DMS 273 (cell line): ENCODE results near the gene MVB12A.

ENCODE experiments used
- DNase-seq: peaks from one replicate; lab custom pipeline; 2025; ENCODE audit not compliant: unreplicated experiment; lab: John Stamatoyannopoulos, UW

The MVB12A gene

DNA sequence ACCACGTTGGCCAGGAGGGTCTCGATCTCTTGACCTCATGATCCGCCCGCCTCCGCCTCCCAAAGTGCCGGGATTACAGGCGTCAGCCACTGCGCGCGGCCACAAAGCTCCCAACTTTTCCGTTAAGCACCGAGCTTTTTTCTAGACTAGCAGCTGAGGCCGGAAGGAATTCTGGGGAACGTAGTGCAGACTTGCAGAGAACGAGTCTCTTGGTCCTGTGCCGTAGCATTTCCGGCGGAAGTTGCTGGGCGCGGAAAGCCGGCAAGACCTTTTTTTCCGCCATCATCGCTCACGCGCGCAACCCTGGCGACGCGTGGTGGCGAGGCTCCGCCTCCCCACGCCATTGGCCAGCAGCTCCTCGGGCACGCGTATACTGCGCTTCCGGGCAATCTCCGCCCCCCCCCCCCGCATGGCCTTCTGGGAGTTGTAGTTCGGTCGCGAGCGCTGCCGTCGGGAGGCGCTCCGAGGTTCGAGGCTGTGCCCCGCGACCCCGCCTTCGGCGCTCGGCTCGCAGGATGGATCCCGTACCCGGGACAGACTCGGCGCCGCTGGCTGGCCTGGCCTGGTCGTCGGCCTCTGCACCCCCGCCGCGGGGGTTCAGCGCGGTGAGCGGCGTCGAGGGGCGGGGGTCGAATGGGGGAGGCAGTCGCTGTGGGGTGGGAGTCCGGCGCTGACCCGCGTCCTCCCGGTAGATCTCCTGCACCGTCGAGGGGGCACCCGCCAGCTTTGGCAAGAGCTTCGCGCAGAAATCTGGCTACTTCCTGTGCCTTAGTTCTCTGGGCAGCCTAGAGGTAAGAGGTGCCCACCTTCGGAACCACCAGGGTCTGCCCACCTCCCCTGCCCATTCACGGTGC lies at the start of gene MVB12A:
MVB12A (plus strand) TSS at position 427 of the 854 bp plus-strand sequence; CDS start at position 516, 89 bp downstream.
- peak; percentile 99 for DNase-seq

DNA sequence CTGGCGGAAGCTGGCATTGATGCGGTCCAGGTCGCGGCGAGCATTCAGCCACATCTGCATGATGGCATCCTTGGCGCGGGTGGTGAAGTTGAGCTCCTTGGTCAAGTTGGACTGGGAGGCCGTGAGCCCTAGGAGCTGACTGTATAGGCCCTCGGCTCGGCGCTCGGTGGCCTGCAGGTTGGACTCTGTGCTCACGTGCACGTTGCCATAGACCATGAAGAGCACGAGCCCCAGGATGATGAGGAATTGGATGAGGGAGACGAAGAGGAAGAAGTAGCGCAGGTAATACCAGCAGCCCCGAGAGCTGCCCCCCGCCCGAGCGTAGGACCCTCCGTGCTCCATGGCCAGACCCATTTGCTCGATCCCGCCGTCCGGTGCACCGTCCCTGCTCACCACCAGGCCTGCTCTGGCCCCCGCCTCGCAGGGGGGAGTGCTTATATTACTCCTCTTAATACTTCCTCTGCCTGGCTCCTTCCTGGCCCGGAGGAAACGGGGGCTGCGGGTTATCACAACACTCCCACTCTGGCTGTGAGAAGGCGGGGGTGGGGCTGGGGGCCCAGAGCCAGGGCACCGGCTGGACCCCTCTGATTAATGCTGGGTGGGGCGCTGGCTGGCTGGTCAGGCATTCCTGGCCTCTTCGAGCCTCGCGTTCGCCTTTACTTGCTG lies 42.8 kb upstream of the MVB12A start, which contains the start of gene PLVAP:
PLVAP (minus strand) TSS at position 408 of the 666 bp plus-strand sequence; CDS start at position 354, 54 bp downstream.
- no peak for DNase-seq

DNA sequence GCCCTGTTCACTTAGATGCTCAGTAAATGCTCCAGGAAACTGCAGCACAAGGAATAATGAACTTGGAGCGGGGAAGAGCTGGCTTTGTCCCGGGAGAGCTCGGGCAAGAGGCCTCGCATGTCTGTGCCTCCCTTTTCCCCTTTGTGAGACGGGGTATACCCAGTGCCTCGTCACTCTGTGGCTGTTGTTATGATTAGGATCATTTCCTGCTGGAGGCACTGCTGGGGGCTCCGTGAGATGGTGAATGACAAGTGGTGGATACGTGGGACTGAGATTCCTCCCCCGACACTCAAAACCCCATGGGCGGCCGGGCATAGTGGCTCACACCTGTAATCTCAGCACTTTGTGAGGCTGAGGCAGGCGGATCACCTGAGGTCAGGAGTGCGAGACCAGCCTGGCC lies 41.6 kb upstream of the MVB12A start:
- no peak for DNase-seq

- DNase-seq, result no peak
These were observed 40.6 kb upstream of the MVB12A start for GRCh38 chr19:17379221-17379631.

DNA sequence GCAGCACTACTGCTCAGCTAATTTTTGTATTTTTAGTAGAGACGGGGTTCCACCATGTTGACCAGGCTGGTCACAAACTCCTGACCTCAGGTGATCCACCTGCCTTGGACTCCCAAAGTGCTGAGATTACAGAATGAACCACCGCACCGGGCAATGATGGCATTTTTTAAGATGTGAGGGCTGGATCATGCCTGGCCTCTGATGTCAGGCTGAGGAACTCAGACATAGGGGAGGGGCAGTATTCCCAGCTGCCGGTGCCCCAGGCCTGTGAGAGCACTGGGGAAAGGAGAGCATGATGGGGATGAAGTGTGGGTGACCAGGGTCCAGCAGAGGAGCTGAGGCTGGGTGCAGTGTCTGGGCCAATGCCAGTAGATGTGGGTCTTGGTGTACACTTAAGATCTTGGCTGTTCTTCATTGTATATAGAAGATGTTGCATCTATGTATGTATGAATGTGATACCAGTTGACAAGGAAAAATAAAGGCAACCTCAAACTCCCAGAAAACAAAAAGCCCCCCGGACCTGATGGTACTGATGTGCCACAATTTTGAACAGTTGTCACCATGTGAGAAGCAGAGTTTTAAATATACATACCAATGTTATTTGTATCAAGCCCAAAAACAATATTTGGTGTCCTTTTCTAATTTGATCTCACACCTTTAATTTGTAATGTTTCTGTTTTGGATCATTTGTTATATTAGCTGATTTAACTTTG lies 39.3 kb upstream of the MVB12A start:
- no peak for DNase-seq

GRCh38 chr19:17385878-17386611 lies 33.8 kb upstream of the MVB12A start:
- peak; percentile 81 for DNase-seq

DNA sequence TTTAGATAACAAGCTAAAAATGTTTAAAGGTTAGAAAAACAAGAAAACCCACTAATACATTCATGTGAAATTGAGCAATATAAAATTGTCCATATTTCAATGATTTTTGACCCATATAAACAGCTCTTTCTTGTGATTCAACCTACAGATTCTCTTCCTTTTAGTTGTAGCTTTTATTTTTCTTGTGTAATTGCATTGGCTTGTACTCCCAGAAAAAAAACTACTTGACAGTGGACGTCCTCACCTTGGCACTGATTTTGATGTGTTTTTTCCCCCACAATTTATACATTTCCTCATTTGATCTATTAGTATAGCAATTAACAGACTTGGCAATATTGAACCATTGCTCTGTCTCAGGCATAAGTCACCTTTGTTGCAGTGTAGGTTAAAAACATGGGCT lies 30.6 kb upstream of the MVB12A start:
- no peak for DNase-seq

DNA sequence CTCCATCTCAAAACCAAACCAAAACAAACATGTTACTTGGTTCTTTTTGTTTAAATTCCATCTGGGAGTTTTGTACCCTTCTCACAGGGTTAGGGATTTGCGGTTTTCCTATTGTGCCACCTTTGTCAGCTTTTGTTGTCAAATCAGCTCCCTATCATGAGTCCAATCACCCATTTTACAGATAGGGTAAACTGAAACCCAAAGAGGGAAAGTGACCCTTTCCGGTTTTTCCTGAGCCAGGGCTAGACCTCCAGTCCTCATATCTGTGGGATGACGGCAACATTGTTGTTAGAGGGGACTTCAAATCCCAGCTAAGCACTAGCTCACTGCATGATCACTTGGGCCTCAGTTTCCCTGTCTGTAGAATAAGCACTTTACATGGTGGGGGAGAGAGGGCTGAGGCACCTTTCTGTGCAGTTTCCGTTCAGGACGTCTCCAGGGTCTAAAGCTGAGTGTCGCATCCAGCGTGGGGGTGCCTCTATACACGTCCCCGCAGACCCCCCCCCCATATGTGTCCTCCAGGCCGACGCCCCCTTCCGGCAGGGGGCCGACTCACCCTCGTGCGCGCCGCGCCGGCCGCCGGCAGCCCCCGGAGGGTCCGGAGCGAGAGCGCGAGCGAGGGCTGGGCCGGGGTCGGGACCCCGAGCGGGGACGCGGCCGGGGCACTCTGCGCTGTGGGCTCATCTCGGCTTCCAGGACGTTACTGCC lies 29.7 kb upstream of the MVB12A start:
- DNase-seq, result no peak

- DNase-seq, result peak; percentile 98
These were observed 29.0 kb upstream of the MVB12A start for GRCh38 chr19:17390665-17391370.

- DNase-seq, result no peak
These were observed 28.3 kb upstream of the MVB12A start for GRCh38 chr19:17391371-17392151.

GRCh38 chr19:17393002-17393401 lies 26.8 kb upstream of the MVB12A start:
- peak; percentile 20 for DNase-seq

DNA sequence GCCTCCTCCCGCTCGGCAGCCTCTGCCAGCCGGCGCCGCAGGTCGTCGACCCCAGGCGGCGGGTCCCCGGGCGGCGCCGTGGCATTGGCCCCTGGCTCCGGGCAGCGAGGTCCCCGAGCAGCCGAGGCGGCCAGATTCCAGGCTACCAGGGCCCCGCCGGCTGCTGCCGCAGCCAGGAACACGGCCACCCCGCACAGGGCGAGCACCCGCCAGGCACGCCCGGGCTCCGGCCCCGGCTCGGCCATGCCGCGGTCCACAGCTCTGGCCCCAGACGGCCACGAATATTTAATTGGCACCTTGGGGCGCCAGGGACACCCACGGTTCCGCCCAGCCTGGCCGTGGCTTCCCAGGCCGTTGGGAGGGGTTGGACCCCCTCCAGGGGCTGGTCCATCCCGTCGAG lies 25.9 kb upstream of the MVB12A start, which contains the start of gene CCDC194:
CCDC194 (minus strand) TSS at position 283 of the 400 bp plus-strand sequence; CDS start at position 245, 38 bp downstream.
- no peak for DNase-seq

GRCh38 chr19:17394891-17395415 lies 24.9 kb upstream of the MVB12A start:
- peak; percentile 62 for DNase-seq

DNA sequence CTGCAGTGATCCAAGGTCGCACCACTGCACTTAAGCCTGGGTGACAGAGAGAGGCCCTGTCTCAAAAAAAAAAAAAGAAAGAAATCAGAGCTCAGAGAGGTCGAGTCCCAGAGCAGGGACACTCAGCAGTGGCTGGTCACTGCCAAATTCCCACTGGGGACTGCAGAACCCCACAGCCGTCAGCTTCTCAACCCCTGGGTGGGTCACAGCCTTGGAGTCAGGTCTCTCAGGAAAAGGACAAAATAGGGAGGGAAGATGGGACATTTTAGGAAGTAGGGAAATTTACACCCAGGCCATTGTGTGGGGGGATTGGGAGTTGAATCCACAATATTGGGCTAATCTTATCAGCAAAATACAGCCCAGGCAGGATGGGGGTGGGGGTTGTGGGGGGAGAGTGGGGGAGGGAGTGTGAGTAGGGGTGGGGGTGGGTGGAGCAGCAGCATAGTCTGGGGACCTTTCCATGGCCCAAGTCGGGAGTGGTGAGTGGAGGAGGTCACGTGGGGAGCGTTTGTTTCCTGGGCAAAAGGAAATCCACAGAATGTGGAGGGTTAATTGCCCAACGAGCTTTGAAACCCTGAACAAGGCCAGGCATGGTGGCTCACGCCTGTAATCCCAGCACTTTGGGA lies 20.8 kb upstream of the MVB12A start:
- no peak for DNase-seq

DNA sequence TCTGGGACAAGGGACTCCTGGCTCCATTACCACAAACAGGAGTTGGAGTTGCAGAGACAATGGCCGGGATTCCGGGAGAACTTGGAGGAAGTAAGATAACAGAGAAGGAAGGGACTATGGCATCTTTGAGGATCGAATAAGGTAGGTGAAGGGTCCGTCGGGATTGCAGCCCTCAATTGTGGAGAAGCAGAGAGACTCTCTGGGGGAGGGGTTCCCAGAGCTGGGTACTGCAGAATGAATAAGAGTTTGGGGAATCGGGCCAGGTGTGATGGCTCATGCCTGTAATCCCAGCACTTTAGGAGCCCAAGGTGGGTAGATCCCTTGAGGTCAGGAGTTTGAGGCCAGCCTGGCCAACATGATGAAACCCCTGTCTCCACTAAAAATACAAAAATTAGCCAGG lies 18.2 kb upstream of the MVB12A start:
- no peak for DNase-seq

- DNase-seq, result peak; percentile 31
These were observed 16.6 kb upstream of the MVB12A start for GRCh38 chr19:17402982-17403855.

DNA sequence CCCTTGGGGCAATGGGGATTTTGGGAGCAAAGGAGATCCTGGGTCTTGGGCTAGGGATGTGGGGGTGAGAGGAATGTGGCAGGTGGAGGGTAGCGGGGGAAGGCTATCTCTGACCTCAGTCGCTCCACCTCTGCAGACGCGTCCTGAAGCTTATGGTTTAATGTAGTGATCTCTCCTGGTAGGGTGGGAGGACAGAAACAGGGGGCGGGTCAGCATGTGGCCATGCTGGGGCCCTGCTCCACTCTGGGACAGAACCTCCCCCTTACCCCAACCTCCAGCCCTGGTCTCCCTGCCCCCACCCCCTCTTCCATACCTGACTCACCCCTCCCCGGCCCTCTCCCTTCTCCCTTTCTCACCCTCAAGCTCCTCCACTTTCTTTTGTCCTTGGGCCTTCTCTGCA lies 15.8 kb upstream of the MVB12A start:
- DNase-seq, result no peak
